HG03175 (cell line): ENCODE measurements around the gene CEP120.

ENCODE experiments used
- ATAC-seq: cut with Tn5 transposase; IDR thresholded peaks from one replicate; pipeline ENCODE4 v1.9.1; 2021; ENCODE audit warnings: mild to moderate bottlenecking, moderate library complexity; ENCODE audit not compliant: unreplicated experiment

CEP120 gene

GRCh38 chr5:123304777-123305316 is 118.4 kb downstream of the CEP120 start:
- ATAC-seq = no peak

- no peak for ATAC-seq
Observed at GRCh38 chr5:123303802-123304201, 119.4 kb downstream of the CEP120 start.

DNA sequence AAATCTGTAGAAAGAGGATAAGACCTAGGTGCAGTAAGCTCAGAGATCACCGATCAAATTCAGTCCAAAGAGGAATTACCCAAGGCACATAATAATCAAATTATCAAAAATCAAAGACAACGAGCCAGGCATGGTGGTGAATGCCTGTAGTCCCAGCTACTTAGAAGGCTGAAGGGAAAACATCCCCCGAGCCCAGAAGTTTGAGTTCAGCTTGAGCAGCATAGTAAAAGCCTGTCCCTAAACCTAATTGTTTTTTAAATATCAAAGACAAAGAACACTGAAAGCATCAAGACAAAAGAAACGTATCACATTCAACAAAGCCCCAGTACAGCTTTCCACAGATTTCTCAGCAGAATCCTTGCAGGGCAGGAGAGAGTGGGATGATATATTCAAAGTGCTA is 122.9 kb downstream of the CEP120 start:
- no peak for ATAC-seq

GRCh38 chr5:123299136-123299535 is 124.1 kb downstream of the CEP120 start:
- ATAC-seq = no peak

- no peak for ATAC-seq
Observed at GRCh38 chr5:123298335-123299030, 124.7 kb downstream of the CEP120 start.

DNA sequence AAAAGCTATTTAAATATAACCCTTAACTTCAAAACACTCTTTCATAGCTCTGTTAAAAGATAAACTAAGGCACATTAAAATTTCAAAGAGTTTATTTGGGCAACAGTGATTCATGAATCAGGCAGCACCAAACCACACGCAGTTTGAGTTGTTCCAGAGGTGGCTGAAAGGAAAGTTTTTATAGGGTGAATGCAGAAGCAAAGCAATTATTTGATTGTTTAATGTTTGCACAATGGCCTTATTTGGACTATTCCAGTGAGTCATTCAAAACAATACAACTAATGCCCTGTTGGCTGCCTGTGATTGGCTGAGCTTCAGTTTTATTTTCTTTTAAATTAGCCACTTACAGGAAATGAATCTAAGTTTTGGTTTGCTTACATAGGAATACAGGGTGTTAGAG is 125.3 kb downstream of the CEP120 start:
- ATAC-seq = no peak

- ATAC-seq = no peak
Observed at GRCh38 chr5:123297198-123297831, 125.9 kb downstream of the CEP120 start.
